ENCODE data around the gene TSKS. TPM values are rescaled to one million over a fixed set of nuclear protein-coding genes. Genes with fewer than 3 reads are reported as not detected.

TSKS gene, protein sequence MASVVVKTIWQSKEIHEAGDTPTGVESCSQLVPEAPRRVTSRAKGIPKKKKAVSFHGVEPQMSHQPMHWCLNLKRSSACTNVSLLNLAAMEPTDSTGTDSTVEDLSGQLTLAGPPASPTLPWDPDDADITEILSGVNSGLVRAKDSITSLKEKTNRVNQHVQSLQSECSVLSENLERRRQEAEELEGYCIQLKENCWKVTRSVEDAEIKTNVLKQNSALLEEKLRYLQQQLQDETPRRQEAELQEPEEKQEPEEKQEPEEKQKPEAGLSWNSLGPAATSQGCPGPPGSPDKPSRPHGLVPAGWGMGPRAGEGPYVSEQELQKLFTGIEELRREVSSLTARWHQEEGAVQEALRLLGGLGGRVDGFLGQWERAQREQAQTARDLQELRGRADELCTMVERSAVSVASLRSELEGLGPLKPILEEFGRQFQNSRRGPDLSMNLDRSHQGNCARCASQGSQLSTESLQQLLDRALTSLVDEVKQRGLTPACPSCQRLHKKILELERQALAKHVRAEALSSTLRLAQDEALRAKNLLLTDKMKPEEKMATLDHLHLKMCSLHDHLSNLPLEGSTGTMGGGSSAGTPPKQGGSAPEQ
- not detected for polyA plus RNA-seq (2012; ENCODE audit: missing spikeins)

DNA sequence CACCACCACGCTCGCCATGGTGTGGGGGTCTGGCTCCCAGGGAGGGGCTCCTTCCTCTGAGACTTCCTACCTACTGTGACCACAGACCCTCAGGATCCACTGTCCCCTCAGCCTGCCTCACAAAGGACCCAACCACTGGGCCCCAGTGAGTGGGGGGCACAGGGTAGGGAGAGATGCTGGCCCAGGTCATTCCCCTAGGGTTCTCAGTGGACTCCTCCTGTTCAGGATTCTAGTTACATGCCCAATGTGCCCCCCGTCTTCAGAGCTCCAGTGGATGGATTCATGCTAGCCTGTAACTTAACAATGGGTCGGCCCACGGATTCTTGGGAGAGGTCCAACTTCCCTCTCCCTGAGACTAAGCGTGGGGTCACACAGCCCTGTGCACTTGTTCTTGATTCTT, at the start of gene TSKS:
TSKS (minus strand) TSS at position 77 of the 400 bp plus-strand sequence; CDS start at position 18, 59 bp downstream.
- FAIRE-seq (no peak), DNase-seq (ENCODE audit: insufficient read length) (no peak)
- TF ChIP-seq TAF1 (IDR thresholded peaks at IDR 0.05; ENCODE audit: borderline replicate concordance, low read depth, low read length) (no peak), POLR2AphosphoS5 (IDR thresholded peaks at IDR 0.05; ENCODE audit: low read depth, low read length) (no peak), POLR2A (IDR thresholded peaks at IDR 0.05; ENCODE audit: low read depth, low read length) (no peak)

DNA sequence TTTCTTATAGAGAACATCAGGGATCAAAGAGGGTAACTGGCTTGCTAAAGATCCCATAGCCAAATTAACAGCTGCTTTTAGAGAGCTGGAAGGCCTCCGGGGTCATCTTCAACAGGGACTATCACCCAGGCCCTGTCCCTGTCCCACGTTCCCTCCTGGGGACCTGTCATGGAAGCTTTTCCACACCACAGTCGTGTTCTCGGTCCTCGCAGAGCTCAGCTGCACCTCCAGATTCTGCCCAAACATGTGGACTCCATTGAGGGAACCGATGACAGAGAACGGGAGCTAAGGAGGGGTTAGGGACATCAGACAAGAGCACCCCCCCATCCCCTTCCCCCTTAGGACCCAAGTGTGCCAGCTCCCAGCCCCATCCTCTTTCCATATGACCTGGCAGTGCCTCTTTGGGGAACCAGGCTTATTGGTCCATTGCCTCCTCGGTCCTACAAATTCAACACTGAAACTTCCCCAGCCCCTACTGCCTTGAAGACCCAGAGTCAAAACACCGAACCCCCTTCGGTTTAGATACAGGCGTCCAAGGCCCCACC, 49.4 kb upstream of the TSKS start:
- TF ChIP-seq TAF1 (IDR thresholded peaks at IDR 0.05; ENCODE audit: borderline replicate concordance, low read depth, low read length) (no peak), POLR2A (IDR thresholded peaks at IDR 0.05; ENCODE audit: low read depth, low read length) (no peak)
- DNase-seq (ENCODE audit: insufficient read length) = no peak
- FAIRE-seq = peak; percentile 50

DNA sequence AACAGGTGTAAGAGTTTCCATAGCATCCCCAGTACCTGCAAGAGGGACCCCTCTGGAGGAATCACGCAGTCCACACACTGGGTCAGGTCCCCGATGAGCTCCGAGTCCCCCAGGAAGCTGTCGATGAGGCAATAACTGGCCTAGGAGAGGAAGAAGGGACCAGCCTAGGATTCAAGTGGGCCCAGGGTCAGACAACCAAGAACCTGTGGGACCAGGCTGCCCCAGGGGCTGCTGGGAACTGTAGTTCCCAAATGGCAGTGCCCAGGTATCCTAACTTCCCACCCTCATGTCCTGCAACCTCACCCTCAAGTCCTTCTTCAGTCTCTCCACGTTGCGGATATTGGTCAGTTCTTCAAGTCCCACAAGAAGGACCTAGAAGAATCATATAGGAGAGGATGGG, 48.2 kb upstream of the TSKS start:
- TF ChIP-seq POLR2A (IDR thresholded peaks at IDR 0.05; ENCODE audit: low read depth, low read length) = no peak
- no peak for TF ChIP-seq POLR2AphosphoS5 (IDR thresholded peaks at IDR 0.05; ENCODE audit: low read depth, low read length)
- no peak for TF ChIP-seq TAF1 (IDR thresholded peaks at IDR 0.05; ENCODE audit: borderline replicate concordance, low read depth, low read length)
- DNase-seq (ENCODE audit: insufficient read length) (no peak), FAIRE-seq (no peak)

DNA sequence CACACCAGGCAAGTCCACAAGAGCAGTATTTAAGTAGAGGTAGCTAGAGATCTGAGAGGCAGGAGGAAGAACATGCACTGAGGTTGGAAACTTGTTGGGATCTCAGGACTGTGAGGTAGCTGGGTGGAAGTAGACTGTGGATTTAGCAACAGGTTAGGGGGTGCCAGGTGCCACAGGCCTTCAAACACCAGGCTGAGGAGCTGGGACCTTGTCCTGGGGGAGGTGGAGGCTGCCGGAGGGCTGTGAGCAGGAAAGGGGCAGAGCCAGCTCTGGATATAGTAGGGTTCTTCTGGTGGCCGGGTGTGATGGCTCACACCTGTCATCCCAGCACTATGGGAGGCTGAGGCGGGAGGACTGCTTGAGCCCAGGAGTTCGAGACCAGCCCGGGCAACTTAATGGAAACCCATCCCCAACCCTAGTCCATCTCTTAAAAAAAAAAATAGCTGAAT, 46.9 kb upstream of the TSKS start:
- no peak for DNase-seq (ENCODE audit: insufficient read length)
- TF ChIP-seq TAF1 (IDR thresholded peaks at IDR 0.05; ENCODE audit: borderline replicate concordance, low read depth, low read length) (no peak), POLR2AphosphoS5 (IDR thresholded peaks at IDR 0.05; ENCODE audit: low read depth, low read length) (no peak), POLR2A (IDR thresholded peaks at IDR 0.05; ENCODE audit: low read depth, low read length) (no peak)
- no peak for FAIRE-seq

DNA sequence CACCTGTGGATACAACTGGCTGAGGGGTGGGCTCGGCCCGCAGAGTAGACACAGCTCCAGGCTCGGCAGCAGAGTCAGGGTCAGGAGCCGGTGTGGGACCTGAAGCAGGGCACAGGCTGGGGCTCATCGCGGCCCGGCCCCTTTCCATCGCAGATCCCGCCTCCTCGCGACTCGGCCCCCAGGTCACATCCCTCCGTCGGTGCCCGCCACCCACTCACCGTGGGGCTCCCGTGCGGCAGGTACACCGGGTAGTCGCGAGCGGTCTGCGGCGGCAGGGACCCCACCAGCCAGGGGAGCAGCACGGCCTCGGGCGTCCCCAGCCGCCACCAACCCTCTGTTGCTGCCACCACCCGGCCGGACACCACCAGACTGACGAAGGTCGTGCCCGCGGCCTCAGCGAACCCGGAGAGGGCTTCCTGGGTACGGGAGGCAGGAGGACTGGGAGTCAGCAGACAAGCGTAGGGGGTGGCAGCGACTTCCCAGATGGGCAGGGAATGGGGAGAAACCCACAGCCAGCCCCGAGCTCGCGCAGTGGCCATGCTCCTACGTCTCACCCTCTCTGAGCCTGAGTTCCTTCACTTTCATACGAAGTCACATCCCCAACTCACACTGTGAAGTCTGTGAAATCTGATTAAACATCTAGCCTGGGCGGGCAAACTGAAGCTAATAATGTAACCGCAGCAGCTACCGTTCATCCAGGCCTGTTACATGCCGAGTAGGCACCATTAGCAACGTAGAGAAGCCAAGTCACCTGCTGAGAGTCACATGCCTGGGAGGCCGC, 46.2 kb upstream of the TSKS start:
- FAIRE-seq = no peak
- no peak for DNase-seq (ENCODE audit: insufficient read length)
- no peak for TF ChIP-seq TAF1 (IDR thresholded peaks at IDR 0.05; ENCODE audit: borderline replicate concordance, low read depth, low read length)
- TF ChIP-seq POLR2AphosphoS5 (IDR thresholded peaks at IDR 0.05; ENCODE audit: low read depth, low read length) = no peak
- no peak for TF ChIP-seq POLR2A (IDR thresholded peaks at IDR 0.05; ENCODE audit: low read depth, low read length)

DNA sequence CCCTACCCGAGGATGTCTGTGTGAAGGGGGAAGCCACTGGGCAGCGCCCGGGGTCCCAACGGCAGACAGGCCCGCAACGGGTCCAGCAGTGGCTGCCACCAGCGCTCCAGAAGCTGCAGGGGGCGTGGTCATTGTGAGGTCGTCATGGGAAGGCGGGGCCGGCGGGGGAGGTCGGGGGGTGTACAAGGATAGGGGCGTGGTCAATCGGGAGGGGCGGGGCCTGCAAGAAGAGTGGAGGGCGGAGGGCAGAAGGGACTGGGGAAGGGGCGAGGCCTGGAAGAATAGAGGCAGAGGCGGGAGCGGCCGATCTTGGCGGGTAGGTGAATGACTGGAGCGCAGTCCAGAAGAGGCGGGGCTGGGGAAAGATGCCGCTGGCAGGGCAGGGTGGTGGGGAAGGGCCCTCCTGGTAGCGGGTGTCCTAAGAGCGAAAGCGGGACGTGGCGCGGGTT, 45.6 kb upstream of the TSKS start:
- FAIRE-seq = peak; percentile 84
- TF ChIP-seq POLR2AphosphoS5 (IDR thresholded peaks at IDR 0.05; ENCODE audit: low read depth, low read length) (no peak), POLR2A (IDR thresholded peaks at IDR 0.05; ENCODE audit: low read depth, low read length) (no peak)
- peak; percentile 91 for DNase-seq (ENCODE audit: insufficient read length)

DNA sequence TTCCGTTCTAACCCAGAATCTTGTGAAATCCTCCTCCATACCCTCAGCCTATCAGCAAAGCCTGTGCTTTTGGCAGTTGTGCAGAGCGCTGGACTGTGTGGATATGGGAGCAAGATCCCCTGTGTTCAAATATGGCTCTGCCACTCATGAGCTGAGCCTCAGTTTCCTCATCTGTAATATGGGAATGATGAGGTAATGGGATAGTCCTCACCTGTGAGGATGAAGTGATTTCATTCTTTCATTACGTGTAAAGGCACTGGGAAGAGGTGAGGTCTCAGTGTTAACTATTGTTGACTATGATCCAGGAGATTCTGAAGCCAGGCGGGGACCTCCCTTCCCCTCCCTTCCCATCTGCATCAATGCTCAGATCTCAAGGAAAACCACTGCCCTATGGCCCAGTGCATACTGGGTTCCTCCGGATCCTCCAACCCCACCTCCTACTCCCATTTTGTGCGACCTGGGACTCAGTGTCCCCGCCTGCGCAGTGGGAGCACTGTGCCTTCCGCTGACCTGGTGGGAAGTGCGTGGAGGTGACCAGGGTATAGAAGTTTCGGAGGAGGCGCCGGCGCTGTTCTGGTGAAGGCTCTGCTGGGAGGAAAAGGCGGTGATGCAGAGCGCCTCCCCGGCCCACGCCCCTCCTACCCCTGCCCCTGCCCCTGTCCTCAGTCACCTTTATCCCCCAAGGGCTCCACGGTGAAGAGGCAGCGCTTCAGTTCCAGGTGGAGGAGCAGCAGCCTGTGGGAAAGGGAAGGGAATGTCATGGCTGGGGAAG, 45.0 kb upstream of the TSKS start:
- DNase-seq (ENCODE audit: insufficient read length) = no peak
- FAIRE-seq = peak; percentile 76

DNA sequence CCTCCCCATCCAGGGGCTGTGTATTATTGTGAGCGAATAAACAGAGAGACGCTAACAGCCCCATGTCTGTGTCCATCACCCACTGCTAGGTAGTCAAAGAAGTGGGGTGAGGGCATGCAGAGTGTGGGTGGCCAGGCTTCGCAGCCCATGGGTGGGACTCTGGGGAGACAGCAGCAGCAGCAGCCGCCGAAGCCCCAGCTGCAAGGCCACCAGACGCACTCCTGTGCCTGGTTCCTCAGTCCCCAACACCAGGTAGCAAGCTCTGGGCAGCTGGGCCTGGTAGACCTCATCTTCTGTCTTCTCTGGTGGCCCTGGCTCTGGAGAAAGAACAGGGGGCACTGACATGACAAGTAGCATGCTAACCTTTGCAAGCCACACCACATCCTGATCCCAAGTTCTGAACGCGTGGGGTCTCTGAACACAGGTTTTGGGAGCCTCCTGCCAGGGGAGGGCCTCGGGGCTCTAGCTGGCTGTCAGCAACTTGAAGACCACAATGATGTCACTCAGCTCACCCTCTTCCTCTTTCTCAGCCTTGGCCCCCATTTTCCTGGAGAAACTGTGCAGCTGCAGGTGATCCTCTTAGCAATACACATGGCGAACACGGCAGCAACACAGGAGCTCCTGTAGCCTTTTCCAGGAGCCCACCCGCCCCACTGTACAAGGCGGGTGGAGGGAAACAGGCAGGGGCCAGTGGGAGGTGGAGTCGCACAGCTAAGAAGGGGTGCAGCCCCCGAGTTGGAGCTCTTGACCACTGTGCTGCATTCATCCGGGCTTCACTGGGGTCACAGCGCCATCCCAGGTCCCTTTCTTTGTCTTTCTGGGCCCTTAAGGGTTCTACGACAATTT, 44.2 kb upstream of the TSKS start:
- TF ChIP-seq TAF1 (IDR thresholded peaks at IDR 0.05; ENCODE audit: borderline replicate concordance, low read depth, low read length) (no peak), POLR2A (IDR thresholded peaks at IDR 0.05; ENCODE audit: low read depth, low read length) (no peak), POLR2AphosphoS5 (IDR thresholded peaks at IDR 0.05; ENCODE audit: low read depth, low read length) (no peak)

More for the DNA sequence above, 45.0 kb upstream of the TSKS start:
- TF ChIP-seq TAF1 (IDR thresholded peaks at IDR 0.05; ENCODE audit: borderline replicate concordance, low read depth, low read length) (no peak), POLR2AphosphoS5 (IDR thresholded peaks at IDR 0.05; ENCODE audit: low read depth, low read length) (no peak), POLR2A (IDR thresholded peaks at IDR 0.05; ENCODE audit: low read depth, low read length) (no peak)

DNA sequence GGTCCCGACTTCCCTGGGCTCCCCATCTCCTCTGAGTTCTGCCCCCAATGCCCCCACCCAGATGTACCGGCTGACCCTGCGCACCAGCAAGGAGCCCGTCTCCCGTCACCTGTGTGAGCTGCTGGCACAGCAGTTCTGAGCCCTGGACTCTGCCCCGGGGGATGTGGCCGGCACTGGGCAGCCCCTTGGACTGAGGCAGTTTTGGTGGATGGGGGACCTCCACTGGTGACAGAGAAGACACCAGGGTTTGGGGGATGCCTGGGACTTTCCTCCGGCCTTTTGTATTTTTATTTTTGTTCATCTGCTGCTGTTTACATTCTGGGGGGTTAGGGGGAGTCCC, 43.5 kb upstream of the TSKS start:
- FAIRE-seq (no peak), DNase-seq (ENCODE audit: insufficient read length) (no peak)
- no peak for TF ChIP-seq POLR2AphosphoS5 (IDR thresholded peaks at IDR 0.05; ENCODE audit: low read depth, low read length)
- TF ChIP-seq POLR2A (IDR thresholded peaks at IDR 0.05; ENCODE audit: low read depth, low read length) = no peak

More for the DNA sequence above, 44.2 kb upstream of the TSKS start:
- FAIRE-seq (no peak), DNase-seq (ENCODE audit: insufficient read length) (no peak)

Measured in GM12892 (cell line).